Epithelial cell of esophagus (primary cell): ENCODE data around the gene RFWD3.

ENCODE experiments used
- DNase-seq: peaks from one replicate; pipeline ENCODE4 v3.0.0; 2010; ENCODE audit warnings: low read depth
- H3K4me3 ChIP-seq: 2 replicates; pipeline ENCODE4 v1.5.1; 2011; ENCODE audit warnings: mild to moderate bottlenecking, low read length, control low read depth
- TF ChIP-seq, protein P1 (sequence below): IDR thresholded peaks from 2 replicates; pipeline ENCODE4 v1.5.1; 2011; ENCODE audit warnings: low read depth, mild to moderate bottlenecking, low read length, control low read depth, inconsistent platforms; ENCODE audit not compliant: insufficient read depth; ENCODE audit errors: missing control alignments

Gene RFWD3, protein sequence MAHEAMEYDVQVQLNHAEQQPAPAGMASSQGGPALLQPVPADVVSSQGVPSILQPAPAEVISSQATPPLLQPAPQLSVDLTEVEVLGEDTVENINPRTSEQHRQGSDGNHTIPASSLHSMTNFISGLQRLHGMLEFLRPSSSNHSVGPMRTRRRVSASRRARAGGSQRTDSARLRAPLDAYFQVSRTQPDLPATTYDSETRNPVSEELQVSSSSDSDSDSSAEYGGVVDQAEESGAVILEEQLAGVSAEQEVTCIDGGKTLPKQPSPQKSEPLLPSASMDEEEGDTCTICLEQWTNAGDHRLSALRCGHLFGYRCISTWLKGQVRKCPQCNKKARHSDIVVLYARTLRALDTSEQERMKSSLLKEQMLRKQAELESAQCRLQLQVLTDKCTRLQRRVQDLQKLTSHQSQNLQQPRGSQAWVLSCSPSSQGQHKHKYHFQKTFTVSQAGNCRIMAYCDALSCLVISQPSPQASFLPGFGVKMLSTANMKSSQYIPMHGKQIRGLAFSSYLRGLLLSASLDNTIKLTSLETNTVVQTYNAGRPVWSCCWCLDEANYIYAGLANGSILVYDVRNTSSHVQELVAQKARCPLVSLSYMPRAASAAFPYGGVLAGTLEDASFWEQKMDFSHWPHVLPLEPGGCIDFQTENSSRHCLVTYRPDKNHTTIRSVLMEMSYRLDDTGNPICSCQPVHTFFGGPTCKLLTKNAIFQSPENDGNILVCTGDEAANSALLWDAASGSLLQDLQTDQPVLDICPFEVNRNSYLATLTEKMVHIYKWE

DNA sequence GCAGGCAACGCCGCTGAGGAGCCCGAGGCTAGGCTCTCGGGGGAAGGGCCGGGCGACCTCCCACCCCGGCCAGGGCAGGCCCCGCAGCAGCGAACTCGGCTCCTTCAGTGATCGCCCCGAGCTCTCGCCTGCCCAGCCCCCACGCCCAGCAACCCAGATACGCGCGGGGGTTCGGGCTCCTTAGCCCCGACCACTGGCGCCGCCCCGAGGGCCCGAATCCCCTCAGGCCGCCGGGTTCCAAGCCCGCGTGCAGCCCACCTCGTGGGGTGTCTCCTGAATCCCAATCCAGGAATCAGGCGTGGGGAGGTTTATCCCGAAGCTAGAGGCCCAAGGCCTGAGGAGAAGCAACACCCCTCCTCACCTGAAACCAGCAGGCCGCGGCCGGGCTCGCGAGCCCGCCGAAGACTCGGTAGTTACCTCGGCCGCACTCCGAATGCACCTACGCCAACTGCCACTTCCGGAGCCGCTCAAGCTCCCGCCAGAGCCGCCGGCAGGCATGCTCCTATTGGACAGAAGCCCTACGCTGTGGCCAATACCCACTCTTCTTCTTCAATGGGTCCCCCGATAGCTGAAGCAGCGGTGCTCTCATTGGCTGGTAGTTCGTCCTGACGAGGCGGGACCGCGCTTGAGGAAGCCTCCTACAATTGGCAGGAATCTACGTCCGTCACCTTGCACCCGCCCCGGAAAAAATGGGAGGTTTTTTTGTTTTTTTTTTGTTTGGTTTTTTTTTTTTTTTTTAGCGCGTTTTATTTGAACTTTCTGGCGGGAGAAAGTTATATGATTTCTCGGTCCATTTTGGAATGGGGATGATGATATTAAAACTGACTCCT lies at the start of gene RFWD3:
TSS of gene RFWD3 (minus strand) at position 453 of the 830 bp plus-strand sequence. CDS start 5,428 bp downstream, outside the sequence.
- peak within 1 kb of the TSS; percentile 90 for H3K4me3 ChIP-seq
- DNase-seq, result peak; percentile 99
- TF ChIP-seq, protein P1, sequence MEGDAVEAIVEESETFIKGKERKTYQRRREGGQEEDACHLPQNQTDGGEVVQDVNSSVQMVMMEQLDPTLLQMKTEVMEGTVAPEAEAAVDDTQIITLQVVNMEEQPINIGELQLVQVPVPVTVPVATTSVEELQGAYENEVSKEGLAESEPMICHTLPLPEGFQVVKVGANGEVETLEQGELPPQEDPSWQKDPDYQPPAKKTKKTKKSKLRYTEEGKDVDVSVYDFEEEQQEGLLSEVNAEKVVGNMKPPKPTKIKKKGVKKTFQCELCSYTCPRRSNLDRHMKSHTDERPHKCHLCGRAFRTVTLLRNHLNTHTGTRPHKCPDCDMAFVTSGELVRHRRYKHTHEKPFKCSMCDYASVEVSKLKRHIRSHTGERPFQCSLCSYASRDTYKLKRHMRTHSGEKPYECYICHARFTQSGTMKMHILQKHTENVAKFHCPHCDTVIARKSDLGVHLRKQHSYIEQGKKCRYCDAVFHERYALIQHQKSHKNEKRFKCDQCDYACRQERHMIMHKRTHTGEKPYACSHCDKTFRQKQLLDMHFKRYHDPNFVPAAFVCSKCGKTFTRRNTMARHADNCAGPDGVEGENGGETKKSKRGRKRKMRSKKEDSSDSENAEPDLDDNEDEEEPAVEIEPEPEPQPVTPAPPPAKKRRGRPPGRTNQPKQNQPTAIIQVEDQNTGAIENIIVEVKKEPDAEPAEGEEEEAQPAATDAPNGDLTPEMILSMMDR, result no peak

DNA sequence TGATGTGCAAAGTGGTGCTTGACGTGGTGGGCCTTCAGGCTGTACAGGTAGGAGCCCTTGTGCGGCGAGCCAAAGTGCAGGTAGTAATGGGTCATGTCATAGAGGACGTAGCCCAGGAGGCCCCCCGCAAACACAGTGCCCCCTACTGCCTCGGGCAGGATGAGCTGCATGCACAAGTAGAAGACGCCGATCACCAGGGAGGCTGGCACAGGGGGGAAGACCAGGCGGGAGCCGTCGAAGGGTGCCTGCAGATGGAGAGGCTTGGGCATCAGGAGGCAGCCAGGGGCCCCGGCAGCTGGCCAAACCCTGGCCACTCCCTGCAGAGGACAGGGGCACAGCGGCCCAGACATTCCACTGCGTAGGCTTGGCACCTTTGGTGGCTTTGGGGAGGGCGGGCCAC lies 49.7 kb upstream of the RFWD3 start:
- DNase-seq, result no peak
- TF ChIP-seq, protein P1, result no peak
- H3K4me3 ChIP-seq, result no peak overlapping the region

DNA sequence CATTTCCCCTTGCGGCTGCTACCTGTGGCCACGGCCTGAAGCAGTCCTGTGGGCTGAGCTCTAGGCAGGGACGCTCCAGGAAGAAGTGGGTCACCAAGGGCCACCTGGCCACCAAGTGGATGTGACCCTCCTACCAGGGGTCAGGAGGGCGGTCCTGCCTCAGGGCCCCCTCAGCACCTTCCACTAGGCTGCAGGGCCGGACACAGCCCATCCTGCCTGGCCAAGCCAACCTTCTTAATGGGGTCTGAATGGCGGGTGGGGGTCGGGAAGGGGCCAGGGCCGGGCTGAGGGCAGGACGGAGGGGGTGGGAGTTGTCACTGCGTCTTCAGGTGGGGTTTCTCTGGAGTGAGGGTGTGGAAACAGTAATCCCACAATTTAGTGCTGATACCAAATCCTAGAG lies 47.2 kb upstream of the RFWD3 start:
- DNase-seq, result no peak
- no peak overlapping the region for H3K4me3 ChIP-seq
- TF ChIP-seq, protein P1, result no peak

DNA sequence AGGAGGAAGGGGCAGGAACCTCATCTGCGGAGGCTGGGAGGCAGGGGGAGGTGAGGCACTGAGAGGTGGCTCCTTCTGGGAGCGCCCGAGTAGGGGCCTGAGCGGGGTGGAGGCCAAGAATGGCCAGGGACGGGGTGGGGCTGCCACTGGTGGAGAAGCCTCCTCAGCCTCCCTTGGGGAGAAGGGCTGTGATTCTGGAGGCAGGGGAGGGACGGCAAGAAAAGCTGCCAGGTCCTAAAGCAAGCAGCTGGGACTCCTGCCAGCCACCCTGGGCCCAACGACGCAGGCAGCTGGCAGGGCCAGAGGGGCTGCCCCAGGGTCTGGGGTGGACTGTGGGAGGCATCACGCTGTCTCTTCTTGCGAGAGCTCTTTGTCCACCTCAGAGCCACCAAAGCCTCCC lies 46.6 kb upstream of the RFWD3 start:
- DNase-seq, result no peak
- H3K4me3 ChIP-seq, result no peak overlapping the region
- TF ChIP-seq, protein P1, result no peak

DNA sequence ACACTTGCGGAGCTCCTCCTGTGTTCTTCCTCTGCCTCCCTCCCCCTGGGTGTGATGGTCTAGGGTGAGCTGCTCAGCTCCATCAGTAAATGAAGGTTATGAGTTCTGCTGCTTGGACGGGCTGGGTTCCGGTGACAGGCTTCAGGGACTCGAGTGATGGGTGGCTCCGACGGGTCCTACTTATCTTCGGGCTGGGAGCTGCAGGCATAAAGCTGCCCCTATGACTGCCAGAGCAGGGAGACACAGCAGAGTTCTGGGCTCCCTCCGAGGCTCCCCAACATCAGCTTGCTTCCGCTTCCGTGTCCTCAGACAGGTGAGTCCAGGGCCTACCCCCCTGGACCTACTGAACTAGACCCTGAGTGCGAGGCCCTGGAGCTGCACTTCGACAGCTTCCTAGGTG lies 45.3 kb upstream of the RFWD3 start:
- TF ChIP-seq, protein P1, result no peak
- no peak overlapping the region for H3K4me3 ChIP-seq

DNA sequence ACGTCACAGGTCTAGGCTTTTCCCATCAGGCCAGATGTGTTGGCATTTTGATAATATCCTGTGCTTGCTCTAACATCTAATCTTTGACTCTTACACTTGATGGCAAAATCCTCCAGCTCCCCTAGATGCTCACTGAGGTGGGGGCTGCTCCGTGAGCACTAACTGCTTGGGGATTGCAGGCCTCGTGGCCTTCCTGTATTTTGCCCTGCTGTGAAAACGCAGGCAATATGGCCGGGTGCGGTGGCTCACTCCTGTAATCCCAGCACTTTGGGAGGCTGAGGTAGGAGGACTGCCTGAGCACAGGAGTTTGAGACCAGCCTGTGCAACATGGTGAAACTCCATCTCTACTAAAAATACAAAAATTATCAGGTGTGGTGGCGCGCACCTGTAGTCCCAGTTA lies 43.7 kb upstream of the RFWD3 start:
- TF ChIP-seq, protein P1, result no peak
- no peak overlapping the region for H3K4me3 ChIP-seq
- no peak for DNase-seq

More for the DNA sequence above, 45.3 kb upstream of the RFWD3 start:
- no peak for DNase-seq
